Pancreas (tissue), 10 donors: ENCODE results near the gene FSTL4. TPM values are rescaled to one million over a fixed set of nuclear protein-coding genes. Genes with fewer than 3 reads are reported as not detected.

Source experiments
- ATAC-seq, 4 donors: fragments of 200-7000 bp; cut with Tn5 transposase; one replicate each; pipeline versions ENCODE4 v1.8.0 to v1.9.1; 2020; ENCODE audit warnings: mild to moderate bottlenecking in 4 of 4, moderate library complexity in 4 of 4
- DNase-seq, 6 donors: peaks; one replicate each; pipeline ENCODE4 v3.0.0-alpha.2; 2020
- FAIRE-seq: peaks from 2 replicates; lab custom pipeline; 2012; peaks lifted over from hg19 to GRCh38; lab: Jason Lieb, UNC
- H3K27ac ChIP-seq, 4 donors: fragments of 200-600 bp; sonication (generic); 1 replicate in 3 of 4; 2 replicates in 1 of 4; pipeline versions ENCODE4 v1.5.0 to v1.8.0; 2020
- H3K27me3 ChIP-seq, 4 donors: fragments of 200-600 bp; one replicate each; pipeline ENCODE4 v1.8.0; 2021
- H3K36me3 ChIP-seq, 3 donors: fragments of 200-600 bp; sonication (generic) in 1 of 3; one replicate each; pipeline versions ENCODE4 v1.5.0 to v1.8.0; 2020 to 2021
- H3K4me1 ChIP-seq, 3 donors: fragments of 200-600 bp; one replicate each; pipeline ENCODE4 v1.8.0; 2021
- H3K4me3 ChIP-seq, 4 donors: fragments of 200-600 bp; sonication (generic) in 2 of 4; one replicate each; pipeline versions ENCODE4 v1.5.0 to v1.8.0; 2020 to 2021
- H3K9me3 ChIP-seq, 4 donors: fragments of 200-600 bp; one replicate each; pipeline ENCODE4 v1.8.0; 2021
- WGBS, 2 donors: extraction: QIAGEN DNeasy Blood & Tissue Kit; methylation state at CpG; one replicate each; pipeline ENCODE4 v1.1.7; 2013; 5-methylcytosine and 5-hydroxymethylcytosine counted together
- intact Hi-C, 3 donors: fragments of 100-400 bp; cut with DNase I; formaldehyde crosslinking; loops; one replicate each; pipeline versions ENCODE4 v1.11.1 to v1.14.2; 2022
- polyA plus RNA-seq, 2 donors: library from polyadenylated mRNA; stranded (reverse); fragments of 200-250 nt; gene quantifications; one replicate each; pipeline ENCODE4 v1.2.3, GENCODE V29; 2013
- total RNA-seq, 6 donors: library from RNA; stranded (reverse); fragmentation: NEBNext Ultra II Directional in 4 of 6; extraction: Animal tissue kit (Norgen Biotek cat#: 25700) in 4 of 6; gene quantifications; one replicate each; pipeline versions ENCODE4 v1.2.1 to v1.2.4, GENCODE V29; 2021 to 2023
- TF ChIP-seq, protein P1 (sequence below), 4 donors: fragments of 200-600 bp; sonication (generic) in 3 of 4; IDR thresholded peaks; one replicate each; pipeline versions ENCODE4 v1.5.0 to v1.8.0; 2021; ENCODE audit warnings: antibody characterized with exemption in 4 of 4
- donor health status: healthy with polysubstance abuse.
- donor health status: DM: no; HTN: no; CAD: no; lungs with moderate emphysema.
- donor health status: DM: no; HTN: no; CAD: no.
- donor health status: control.
- donor health status: control.
- donor health status: Bipolar disorder and iron deficiency.
- donor health status: DM: yes; HTN: yes; CAD: no.
- donor health status: DM: no; HTN: no; CAD: no.
- donor health status: DM: no; HTN: no; CAD: no.
- donor health status: DM: yes; HTN: yes; CAD: no.

The FSTL4 gene
- total and polyA plus RNA-seq, 8 donors: 0.68 to 2.4 (median 1.4) TPM

- TF ChIP-seq, protein P1, sequence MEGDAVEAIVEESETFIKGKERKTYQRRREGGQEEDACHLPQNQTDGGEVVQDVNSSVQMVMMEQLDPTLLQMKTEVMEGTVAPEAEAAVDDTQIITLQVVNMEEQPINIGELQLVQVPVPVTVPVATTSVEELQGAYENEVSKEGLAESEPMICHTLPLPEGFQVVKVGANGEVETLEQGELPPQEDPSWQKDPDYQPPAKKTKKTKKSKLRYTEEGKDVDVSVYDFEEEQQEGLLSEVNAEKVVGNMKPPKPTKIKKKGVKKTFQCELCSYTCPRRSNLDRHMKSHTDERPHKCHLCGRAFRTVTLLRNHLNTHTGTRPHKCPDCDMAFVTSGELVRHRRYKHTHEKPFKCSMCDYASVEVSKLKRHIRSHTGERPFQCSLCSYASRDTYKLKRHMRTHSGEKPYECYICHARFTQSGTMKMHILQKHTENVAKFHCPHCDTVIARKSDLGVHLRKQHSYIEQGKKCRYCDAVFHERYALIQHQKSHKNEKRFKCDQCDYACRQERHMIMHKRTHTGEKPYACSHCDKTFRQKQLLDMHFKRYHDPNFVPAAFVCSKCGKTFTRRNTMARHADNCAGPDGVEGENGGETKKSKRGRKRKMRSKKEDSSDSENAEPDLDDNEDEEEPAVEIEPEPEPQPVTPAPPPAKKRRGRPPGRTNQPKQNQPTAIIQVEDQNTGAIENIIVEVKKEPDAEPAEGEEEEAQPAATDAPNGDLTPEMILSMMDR (IDR thresholded peaks at IDR 0.05): no peak
- no peak overlapping the region for H3K27ac ChIP-seq
- no peaks in the 10 kb centered on the region for H3K4me1 ChIP-seq
- no peak overlapping the region for H3K4me3 ChIP-seq
- ATAC-seq (no peak), FAIRE-seq (no peak), DNase-seq (no peak)
- intact Hi-C loops: no loop called here
- no peaks in the 10 kb centered on the region for H3K9me3 ChIP-seq
- 89 to 94% methylated on average over 17 of the region's 17 CpGs for WGBS, 2 donors
- no peaks in the 10 kb centered on the region for H3K27me3 ChIP-seq
- H3K36me3 ChIP-seq: no peaks in the 10 kb centered on the region
These were observed 218.4 kb downstream of the FSTL4 start for GRCh38 chr5:133393776-133394476.

DNA sequence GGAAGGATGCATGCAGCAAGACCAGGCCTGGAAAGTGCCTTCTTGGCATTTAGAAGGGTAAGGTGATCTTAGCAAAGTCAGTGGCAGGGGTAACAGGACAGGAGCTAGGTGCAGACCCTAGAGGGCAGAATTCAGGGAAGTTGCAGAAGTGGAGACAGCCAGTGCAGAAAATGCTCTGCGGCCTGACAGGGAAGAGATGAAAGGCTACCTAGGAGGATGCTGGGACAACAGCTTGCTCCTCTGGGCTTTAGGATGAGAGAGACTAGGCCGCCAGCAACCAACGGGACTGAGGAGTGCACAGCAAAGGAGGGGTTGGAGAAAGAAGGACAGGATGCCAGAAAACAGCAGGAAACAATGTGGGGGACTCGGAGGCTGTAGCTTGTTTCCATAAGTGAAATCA, 219.9 kb downstream of the FSTL4 start:
- WGBS, 2 donors: 73 to 78% methylated on average over 4 of the region's 4 CpGs
- TF ChIP-seq, protein P1 (IDR thresholded peaks at IDR 0.05): no peak
- Histone ChIP-seq H3K27me3 (no peaks in the 10 kb centered on the region), H3K4me3 (no peak overlapping the region), H3K36me3 (no peaks in the 10 kb centered on the region), H3K4me1 (no peaks in the 10 kb centered on the region), H3K27ac (no peak overlapping the region), H3K9me3 (no peaks in the 10 kb centered on the region)
- intact Hi-C loops: no loop called here
- ATAC-seq (no peak), FAIRE-seq (no peak), DNase-seq (no peak)

- Histone ChIP-seq H3K9me3 (no peaks in the 10 kb centered on the region), H3K4me3 (no peak overlapping the region), H3K27me3 (no peaks in the 10 kb centered on the region), H3K4me1 (no peaks in the 10 kb centered on the region), H3K27ac (no peak overlapping the region), H3K36me3 (no peaks in the 10 kb centered on the region)
- no peak for ATAC-seq
- no peak for DNase-seq
- WGBS, 2 donors: 82 to 91% methylated on average over 9 of the region's 9 CpGs
- intact Hi-C loops: no loop called here
- no peak for FAIRE-seq
- TF ChIP-seq, protein P1 (IDR thresholded peaks at IDR 0.05): no peak
These were observed 220.8 kb downstream of the FSTL4 start for GRCh38 chr5:133391354-133392136.

GRCh38 chr5:133390416-133391353, 221.7 kb downstream of the FSTL4 start:
- TF ChIP-seq, protein P1 (IDR thresholded peaks at IDR 0.05): no peak

More at GRCh38 chr5:133390416-133391353, 221.7 kb downstream of the FSTL4 start:
- no peak overlapping the region for H3K4me3 ChIP-seq
- DNase-seq: no peak
- intact Hi-C loops: no loop called here
- WGBS, 2 donors: 90 to 91% methylated on average over 10 of the region's 10 CpGs
- no peak for FAIRE-seq
- no peaks in the 10 kb centered on the region for H3K27me3 ChIP-seq
- no peaks in the 10 kb centered on the region for H3K4me1 ChIP-seq
- no peaks in the 10 kb centered on the region for H3K36me3 ChIP-seq
- no peaks in the 10 kb centered on the region for H3K9me3 ChIP-seq
- ATAC-seq: no peak
- H3K27ac ChIP-seq: no peak overlapping the region
